ENCODE data around the gene FYCO1.

Gene FYCO1

GRCh38 chr3:45940004-45940780 lies 55.4 kb downstream of the FYCO1 start:
- no peak overlapping the region for H4K91ac ChIP-seq (ENCODE audit: low read depth, low read length, poor library complexity)
- no peak overlapping the region for H2BK120ac ChIP-seq (ENCODE audit: low read depth, low read length)
- no peaks in the 10 kb centered on the region for H3K9me3 ChIP-seq (replicated peaks in 1 of 2; ENCODE audit: control insufficient read depth in 2 of 2, insufficient read depth in 1 of 2, low read depth in 1 of 2, low read length in 2 of 2)
- H3K9ac ChIP-seq (ENCODE audit: low read depth, low read length, poor library complexity): no peak overlapping the region
- no peak overlapping the region for H3K4me2 ChIP-seq (ENCODE audit: insufficient read depth, low read length, poor library complexity, severe bottlenecking)
- H2AFZ ChIP-seq (ENCODE audit: low read length): no peak overlapping the region
- H3K27me3 ChIP-seq (ENCODE audit: control insufficient read depth in 3 of 3, insufficient read depth in 3 of 3, low read depth in 1 of 3, low read length in 3 of 3): no peaks in the 10 kb centered on the region
- H3K14ac ChIP-seq (ENCODE audit: low read length): no peak overlapping the region
- no peak overlapping the region for H3K4ac ChIP-seq (ENCODE audit: low read length)
- H3K79me1 ChIP-seq (ENCODE audit: low read depth, low read length): no peaks in the 10 kb centered on the region
- H2BK5ac ChIP-seq (ENCODE audit: low read length): no peak overlapping the region
- H3K4me3 ChIP-seq (ENCODE audit: low read length in 2 of 2): no peak overlapping the region
- no peak overlapping the region for H3K27ac ChIP-seq (replicated peaks; ENCODE audit: low read length)
- no peak overlapping the region for H3K23ac ChIP-seq (ENCODE audit: low read depth, low read length, poor library complexity)
- no peak overlapping the region for H4K8ac ChIP-seq (ENCODE audit: low read depth, low read length)
- H3K36me3 ChIP-seq (replicated peaks in 1 of 2; ENCODE audit: control insufficient read depth in 2 of 2, insufficient read depth in 2 of 2, low read length in 2 of 2): peaks cover 3 to 28% of the 10 kb centered on the region in 2 donors
- H2AK5ac ChIP-seq (ENCODE audit: low read depth, low read length): no peak overlapping the region
- no peak for DNase-seq (ENCODE audit: low spot score)
- no CpG with 5 or more reads among the region's 7 CpGs for WGBS, 2 donors (ENCODE audit: extremely low coverage in 2 of 2, insufficient read length in 2 of 2, insufficient replicate concordance in 1 of 2)
- H2BK12ac ChIP-seq (ENCODE audit: low read length): no peak overlapping the region
- no peak overlapping the region for H2BK15ac ChIP-seq (ENCODE audit: low read length)
- H3K18ac ChIP-seq (ENCODE audit: low read length): no peak overlapping the region
- H3K4me1 ChIP-seq (ENCODE audit: control insufficient read depth in 2 of 2, insufficient read depth in 1 of 2, low read depth in 1 of 2, low read length in 2 of 2): peaks cover 0 to 2% of the 10 kb centered on the region in 2 donors

- Histone ChIP-seq H3K4ac (ENCODE audit: low read length) (no peak overlapping the region), H3K79me1 (ENCODE audit: low read depth, low read length) (no peaks in the 10 kb centered on the region), H3K4me2 (ENCODE audit: insufficient read depth, low read length, poor library complexity, severe bottlenecking) (no peak overlapping the region), H3K23ac (ENCODE audit: low read depth, low read length, poor library complexity) (no peak overlapping the region), H2BK12ac (ENCODE audit: low read length) (no peak overlapping the region), H4K8ac (ENCODE audit: low read depth, low read length) (no peak overlapping the region), H3K14ac (ENCODE audit: low read length) (no peak overlapping the region), H3K9ac (ENCODE audit: low read depth, low read length, poor library complexity) (no peak overlapping the region), H2AK5ac (ENCODE audit: low read depth, low read length) (no peak overlapping the region), H2BK5ac (ENCODE audit: low read length) (no peak overlapping the region), H3K27ac (replicated peaks; ENCODE audit: low read length) (no peak overlapping the region), H2AFZ (ENCODE audit: low read length) (no peak overlapping the region), H2BK15ac (ENCODE audit: low read length) (no peak overlapping the region), H3K4me1 (ENCODE audit: control insufficient read depth in 2 of 2, insufficient read depth in 1 of 2, low read depth in 1 of 2, low read length in 2 of 2) (peaks cover 0 to 2% of the 10 kb centered on the region in 2 donors), H3K4me3 (ENCODE audit: low read length in 2 of 2) (no peak overlapping the region), H3K9me3 (replicated peaks in 1 of 2; ENCODE audit: control insufficient read depth in 2 of 2, insufficient read depth in 1 of 2, low read depth in 1 of 2, low read length in 2 of 2) (peaks cover 0 to 4% of the 10 kb centered on the region in 2 donors), H4K91ac (ENCODE audit: low read depth, low read length, poor library complexity) (no peak overlapping the region), H2BK120ac (ENCODE audit: low read depth, low read length) (no peak overlapping the region), H3K36me3 (replicated peaks in 1 of 2; ENCODE audit: control insufficient read depth in 2 of 2, insufficient read depth in 2 of 2, low read length in 2 of 2) (peaks cover 6 to 36% of the 10 kb centered on the region in 2 donors), H3K27me3 (ENCODE audit: control insufficient read depth in 3 of 3, insufficient read depth in 3 of 3, low read depth in 1 of 3, low read length in 3 of 3) (no peaks in the 10 kb centered on the region), H3K18ac (ENCODE audit: low read length) (no peak overlapping the region)
- no CpG with 5 or more reads among the region's 5 CpGs for WGBS, 2 donors (ENCODE audit: extremely low coverage in 2 of 2, insufficient read length in 2 of 2, insufficient replicate concordance in 1 of 2)
- DNase-seq (ENCODE audit: low spot score): no peak
These were observed 56.3 kb downstream of the FYCO1 start for GRCh38 chr3:45939341-45939771.

DNA sequence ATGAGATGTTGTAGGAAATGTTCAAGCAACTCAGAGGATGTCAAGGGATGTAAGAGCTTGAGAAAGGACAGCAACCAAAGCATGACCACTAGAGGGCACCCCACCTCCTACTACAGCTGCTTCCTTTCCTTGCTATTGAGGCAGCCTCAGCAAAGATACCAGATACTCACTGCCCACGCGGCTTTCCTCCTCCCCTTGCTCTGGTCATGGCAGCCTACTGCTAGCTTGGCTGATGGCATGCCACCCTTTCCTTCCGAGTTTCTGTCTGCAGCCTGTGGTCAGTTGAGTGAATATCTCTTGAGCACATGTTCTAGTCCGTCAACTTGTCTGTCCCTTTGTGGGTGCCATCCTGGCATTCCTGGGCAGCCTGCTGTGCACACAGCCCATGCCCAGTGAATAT lies 56.8 kb downstream of the FYCO1 start:
- Histone ChIP-seq H3K9ac (ENCODE audit: low read depth, low read length, poor library complexity) (no peak overlapping the region), H3K4me2 (ENCODE audit: insufficient read depth, low read length, poor library complexity, severe bottlenecking) (no peak overlapping the region), H3K14ac (ENCODE audit: low read length) (no peak overlapping the region), H3K23ac (ENCODE audit: low read depth, low read length, poor library complexity) (no peak overlapping the region), H2AK5ac (ENCODE audit: low read depth, low read length) (no peak overlapping the region), H3K4me1 (ENCODE audit: control insufficient read depth in 2 of 2, insufficient read depth in 1 of 2, low read depth in 1 of 2, low read length in 2 of 2) (peaks cover 0 to 2% of the 10 kb centered on the region in 2 donors), H4K91ac (ENCODE audit: low read depth, low read length, poor library complexity) (no peak overlapping the region), H3K27ac (replicated peaks; ENCODE audit: low read length) (no peak overlapping the region), H2BK12ac (ENCODE audit: low read length) (no peak overlapping the region), H2BK15ac (ENCODE audit: low read length) (no peak overlapping the region), H2BK5ac (ENCODE audit: low read length) (no peak overlapping the region), H3K27me3 (ENCODE audit: control insufficient read depth in 3 of 3, insufficient read depth in 3 of 3, low read depth in 1 of 3, low read length in 3 of 3) (no peaks in the 10 kb centered on the region), H3K36me3 (replicated peaks in 1 of 2; ENCODE audit: control insufficient read depth in 2 of 2, insufficient read depth in 2 of 2, low read length in 2 of 2) (peaks cover 6 to 41% of the 10 kb centered on the region in 2 donors), H3K4ac (ENCODE audit: low read length) (no peak overlapping the region), H2AFZ (ENCODE audit: low read length) (no peak overlapping the region), H2BK120ac (ENCODE audit: low read depth, low read length) (no peak overlapping the region), H3K18ac (ENCODE audit: low read length) (no peak overlapping the region), H3K9me3 (replicated peaks in 1 of 2; ENCODE audit: control insufficient read depth in 2 of 2, insufficient read depth in 1 of 2, low read depth in 1 of 2, low read length in 2 of 2) (peaks cover 0 to 4% of the 10 kb centered on the region in 2 donors), H3K79me1 (ENCODE audit: low read depth, low read length) (no peaks in the 10 kb centered on the region), H3K4me3 (ENCODE audit: low read length in 2 of 2) (no peak overlapping the region), H4K8ac (ENCODE audit: low read depth, low read length) (no peak overlapping the region)
- whole genome bisulfite sequencing, 2 donors (ENCODE audit: extremely low coverage in 2 of 2, insufficient read length in 2 of 2, insufficient replicate concordance in 1 of 2): no CpG with 5 or more reads among the region's 4 CpGs
- DNase-seq (ENCODE audit: low spot score): peak; percentile 67

GRCh38 chr3:45938043-45938435 lies 57.6 kb downstream of the FYCO1 start:
- no peak overlapping the region for H4K8ac ChIP-seq (ENCODE audit: low read depth, low read length)
- H2BK120ac ChIP-seq (ENCODE audit: low read depth, low read length): no peak overlapping the region
- no peak overlapping the region for H3K4ac ChIP-seq (ENCODE audit: low read length)
- no CpG with 5 or more reads among the region's 4 CpGs for WGBS, 2 donors (ENCODE audit: extremely low coverage in 2 of 2, insufficient read length in 2 of 2, insufficient replicate concordance in 1 of 2)
- no peak overlapping the region for H3K4me3 ChIP-seq (ENCODE audit: low read length in 2 of 2)
- H2AK5ac ChIP-seq (ENCODE audit: low read depth, low read length): no peak overlapping the region
- no peak overlapping the region for H2AFZ ChIP-seq (ENCODE audit: low read length)
- H2BK12ac ChIP-seq (ENCODE audit: low read length): no peak overlapping the region
- H3K9ac ChIP-seq (ENCODE audit: low read depth, low read length, poor library complexity): no peak overlapping the region
- no peak for DNase-seq (ENCODE audit: low spot score)
- H3K79me1 ChIP-seq (ENCODE audit: low read depth, low read length): no peaks in the 10 kb centered on the region
- H2BK15ac ChIP-seq (ENCODE audit: low read length): no peak overlapping the region
- no peak overlapping the region for H4K91ac ChIP-seq (ENCODE audit: low read depth, low read length, poor library complexity)
- no peaks in the 10 kb centered on the region for H3K27me3 ChIP-seq (ENCODE audit: control insufficient read depth in 3 of 3, insufficient read depth in 3 of 3, low read depth in 1 of 3, low read length in 3 of 3)
- peaks cover 0 to 4% of the 10 kb centered on the region in 2 donors for H3K9me3 ChIP-seq (replicated peaks in 1 of 2; ENCODE audit: control insufficient read depth in 2 of 2, insufficient read depth in 1 of 2, low read depth in 1 of 2, low read length in 2 of 2)
- no peak overlapping the region for H3K23ac ChIP-seq (ENCODE audit: low read depth, low read length, poor library complexity)
- H3K14ac ChIP-seq (ENCODE audit: low read length): no peak overlapping the region
- peaks cover 0 to 2% of the 10 kb centered on the region in 2 donors for H3K4me1 ChIP-seq (ENCODE audit: control insufficient read depth in 2 of 2, insufficient read depth in 1 of 2, low read depth in 1 of 2, low read length in 2 of 2)
- no peak overlapping the region for H3K18ac ChIP-seq (ENCODE audit: low read length)
- no peak overlapping the region for H3K4me2 ChIP-seq (ENCODE audit: insufficient read depth, low read length, poor library complexity, severe bottlenecking)
- peaks cover 6 to 49% of the 10 kb centered on the region in 2 donors for H3K36me3 ChIP-seq (replicated peaks in 1 of 2; ENCODE audit: control insufficient read depth in 2 of 2, insufficient read depth in 2 of 2, low read length in 2 of 2)
- H2BK5ac ChIP-seq (ENCODE audit: low read length): no peak overlapping the region
- H3K27ac ChIP-seq (replicated peaks; ENCODE audit: low read length): no peak overlapping the region

Measured in neuronal stem cell (in vitro differentiated cells).